Glomerular visceral epithelial cell (primary cell): Measurements from ENCODE around the gene PCDH15.
"Not testable (repeated sequence)": the region's sequence is repeated elsewhere in the genome, so short reads cannot be mapped to it uniquely, and the experiment has no call there.

Experiments used
- DNase-seq: peaks from one replicate; pipeline ENCODE4 v3.0.0-alpha.2; 2016; ENCODE audit errors: extremely low spot score

The PCDH15 gene

GRCh38 chr10:54394598-54394997 lies 406.4 kb downstream of the PCDH15 start:
- not testable (repeated sequence) for DNase-seq

- no peak for DNase-seq
Measured at GRCh38 chr10:54372179-54372578, 428.9 kb downstream of the PCDH15 start.

GRCh38 chr10:54368984-54369383 lies 432.0 kb downstream of the PCDH15 start:
- DNase-seq, result no peak

- no peak for DNase-seq
Measured at GRCh38 chr10:54363390-54363789, 437.6 kb downstream of the PCDH15 start.

- DNase-seq, result no peak
Measured at GRCh38 chr10:54342058-54342457, 459.0 kb downstream of the PCDH15 start.

- no peak for DNase-seq
Measured at GRCh38 chr10:54335296-54335695, 465.7 kb downstream of the PCDH15 start.

- no peak for DNase-seq
Measured at GRCh38 chr10:54319341-54319740, 481.7 kb downstream of the PCDH15 start.

- DNase-seq, result no peak
Measured at GRCh38 chr10:54318470-54318869, 482.6 kb downstream of the PCDH15 start.

- no peak for DNase-seq
Measured at GRCh38 chr10:54314430-54314829, 486.6 kb downstream of the PCDH15 start.

- DNase-seq, result peak; percentile 93
Measured at GRCh38 chr10:54284526-54285193, 516.4 kb downstream of the PCDH15 start.

GRCh38 chr10:54282012-54282411 lies 519.0 kb downstream of the PCDH15 start:
- no peak for DNase-seq

- DNase-seq, result no peak
Measured at GRCh38 chr10:54266395-54266794, 534.6 kb downstream of the PCDH15 start.

- DNase-seq, result no peak
Measured at GRCh38 chr10:54262726-54263125, 538.3 kb downstream of the PCDH15 start.

- DNase-seq, result no peak
Measured at GRCh38 chr10:54259104-54259503, 541.9 kb downstream of the PCDH15 start.

GRCh38 chr10:54234832-54235231 lies 566.2 kb downstream of the PCDH15 start:
- DNase-seq, result no peak

- DNase-seq, result no peak
Measured at GRCh38 chr10:54203401-54203800, 597.6 kb downstream of the PCDH15 start.

GRCh38 chr10:54198051-54198450 lies 603.0 kb downstream of the PCDH15 start:
- no peak for DNase-seq

- no peak for DNase-seq
Measured at GRCh38 chr10:54194806-54195205, 606.2 kb downstream of the PCDH15 start.

GRCh38 chr10:54159924-54160323 lies 641.1 kb downstream of the PCDH15 start:
- no peak for DNase-seq

- DNase-seq, result no peak
Measured at GRCh38 chr10:54148508-54148907, 652.5 kb downstream of the PCDH15 start.

- no peak for DNase-seq
Measured at GRCh38 chr10:54139819-54140428, 661.1 kb downstream of the PCDH15 start.

GRCh38 chr10:54137396-54137795 lies 663.6 kb downstream of the PCDH15 start:
- DNase-seq, result no peak

GRCh38 chr10:54133203-54133602 lies 667.8 kb downstream of the PCDH15 start:
- DNase-seq, result no peak

GRCh38 chr10:54131833-54132232 lies 669.2 kb downstream of the PCDH15 start:
- no peak for DNase-seq
